Activated CD8-positive, alpha-beta memory T cell treated with anti-CD3 and anti-CD28 coated beads, Interleukin-2, amount 50 U/mL, for 48 hours (primary cell): ENCODE results near the gene CDK13.
"Not testable (repeated sequence)": the region's sequence is repeated elsewhere in the genome, so short reads cannot be mapped to it uniquely, and the experiment has no call there.

Experiments used
- DNase-seq: peaks from one replicate; pipeline ENCODE4 v3.0.0-alpha.2; 2020

Gene CDK13

GRCh38 chr7:40105879-40106473 is 155.9 kb downstream of the CDK13 start:
- no peak for DNase-seq

- no peak for DNase-seq
Measured at GRCh38 chr7:40115936-40116335, 165.9 kb downstream of the CDK13 start.

- not testable (repeated sequence) for DNase-seq
Measured at GRCh38 chr7:40117199-40117598, 167.1 kb downstream of the CDK13 start.

- DNase-seq, result not testable (repeated sequence)
Measured at GRCh38 chr7:40118201-40118600, 168.1 kb downstream of the CDK13 start.

- DNase-seq, result no peak
Measured at GRCh38 chr7:40120020-40120419, 170.0 kb downstream of the CDK13 start.

- DNase-seq, result not testable (repeated sequence)
Measured at GRCh38 chr7:40122100-40122939, 172.3 kb downstream of the CDK13 start.

- DNase-seq, result no peak
Measured at GRCh38 chr7:40122940-40123254, 172.8 kb downstream of the CDK13 start.

- DNase-seq, result no peak
Measured at GRCh38 chr7:40133561-40134427, 183.7 kb downstream of the CDK13 start.

GRCh38 chr7:40134428-40135316 is 184.6 kb downstream of the CDK13 start, which contains the start of the genes MPLKIP and SUGCT:
Gene MPLKIP (minus strand): TSS chr7:40134622. CDS start chr7:40134567, 55 bp downstream.
Gene SUGCT (plus strand): TSS chr7:40135005.
- DNase-seq, result peak; percentile 93

- DNase-seq, result no peak
Measured at GRCh38 chr7:40135317-40135610, 185.2 kb downstream of the CDK13 start.

GRCh38 chr7:40137563-40137962 is 187.5 kb downstream of the CDK13 start:
- DNase-seq, result no peak

GRCh38 chr7:40138973-40139372 is 188.9 kb downstream of the CDK13 start:
- DNase-seq, result no peak

GRCh38 chr7:40139891-40140290 is 189.8 kb downstream of the CDK13 start:
- DNase-seq, result not testable (repeated sequence)

GRCh38 chr7:40141916-40142315 is 191.9 kb downstream of the CDK13 start:
- DNase-seq, result not testable (repeated sequence)

GRCh38 chr7:40145596-40146130 is 195.6 kb downstream of the CDK13 start:
- not testable (repeated sequence) for DNase-seq

- no peak for DNase-seq
Measured at GRCh38 chr7:40147371-40148246, 197.6 kb downstream of the CDK13 start.

- DNase-seq, result not testable (repeated sequence)
Measured at GRCh38 chr7:40148247-40148580, 198.2 kb downstream of the CDK13 start.

- no peak for DNase-seq
Measured at GRCh38 chr7:40148671-40149070, 198.6 kb downstream of the CDK13 start.
